OCI-LY7 (cell line): ENCODE data around the gene VIL1. TPM values are rescaled to one million over a fixed set of nuclear protein-coding genes. Genes with fewer than 3 reads are reported as not detected.

ENCODE experiments used
- BruUV-seq: library from RNA; stranded (reverse); fragments of 400-500 nt; replicated peaks from 2 replicates; lab custom pipeline; 2021; lab: Mats Ljungman, UMichigan
- CTCF ChIA-PET: fragments of 300-600 bp; sonication (Branson Sonifier 250); formaldehyde crosslinking; loops from one replicate; lab custom pipeline; 2022; ENCODE audit warnings: antibody characterized with exemption; ENCODE audit not compliant: unreplicated experiment; lab: Charles Lee
- POLR2A ChIA-PET: fragments of 300-600 bp; sonication (Branson Sonifier 250); formaldehyde crosslinking; loops from one replicate; lab custom pipeline; 2022; ENCODE audit warnings: antibody characterized with exemption; lab: Charles Lee
- DNase-seq: peaks from one replicate; pipeline ENCODE4 v3.0.0-alpha.2; 2015; ENCODE audit warnings: low spot score
- H2AFZ ChIP-seq: fragments of 200-600 bp; sonication (generic), shearing (Covaris generic); 2 replicates; pipeline ENCODE4 v1.6.1; 2014; ENCODE audit warnings: mild to moderate bottlenecking, antibody characterized with exemption, low read length, moderate library complexity
- H3K27ac ChIP-seq: fragments of 200-600 bp; sonication (generic); 2 replicates; pipeline ENCODE4 v1.5.1; 2014; ENCODE audit warnings: mixed run types, low read depth, mild to moderate bottlenecking, moderate library complexity, low read length, inconsistent platforms; ENCODE audit not compliant: poor library complexity, severe bottlenecking
- H3K36me3 ChIP-seq: fragments of 200-600 bp; sonication (generic); 2 replicates; pipeline ENCODE4 v1.6.1; 2014; ENCODE audit warnings: mild to moderate bottlenecking, antibody characterized with exemption, low read length, moderate library complexity, mixed read lengths; ENCODE audit not compliant: insufficient read depth
- H3K4me1 ChIP-seq: fragments of 200-600 bp; sonication (generic); 2 replicates; pipeline ENCODE4 v1.5.1; 2014; ENCODE audit warnings: mild to moderate bottlenecking, low read length; ENCODE audit not compliant: insufficient read depth, poor library complexity, severe bottlenecking
- H3K4me2 ChIP-seq: fragments of 200-600 bp; sonication (generic); 2 replicates; pipeline ENCODE4 v1.6.1; 2014; ENCODE audit warnings: mild to moderate bottlenecking, low read length
- H3K4me3 ChIP-seq: fragments of 200-600 bp; sonication (generic); 2 replicates; pipeline ENCODE4 v1.5.1; 2014; ENCODE audit warnings: mild to moderate bottlenecking, low read depth, low read length; ENCODE audit not compliant: poor library complexity, severe bottlenecking
- H3K79me2 ChIP-seq: fragments of 200-600 bp; sonication (generic); 2 replicates; pipeline ENCODE4 v1.6.1; 2016; ENCODE audit warnings: low read depth, mild to moderate bottlenecking, low read length, moderate library complexity, mixed read lengths; ENCODE audit not compliant: insufficient read depth
- H3K9me2 ChIP-seq: fragments of 200-600 bp; sonication (generic); 2 replicates; pipeline ENCODE4 v1.6.1; 2016; ENCODE audit warnings: mild to moderate bottlenecking, low read length, mixed read lengths; ENCODE audit not compliant: insufficient read depth
- H3K9me3 ChIP-seq: fragments of 200-600 bp; sonication (generic); 2 replicates; pipeline ENCODE4 v1.6.1; 2014; ENCODE audit warnings: mild to moderate bottlenecking, mixed run types, low read length, mixed read lengths
- H4K20me1 ChIP-seq: fragments of 200-600 bp; sonication (generic); 2 replicates; pipeline ENCODE4 v1.6.1; 2014; ENCODE audit warnings: mild to moderate bottlenecking, antibody characterized with exemption, low read length, moderate library complexity, mixed read lengths; ENCODE audit not compliant: insufficient read depth
- EZH2phosphoT487 ChIP-seq: fragments of 200-600 bp; sonication (generic); IDR thresholded peaks from 2 replicates; pipeline ENCODE4 v1.6.1; 2018; ENCODE audit warnings: low read depth, borderline replicate concordance, mild to moderate bottlenecking, mixed run types, antibody characterized with exemption, low read length, moderate library complexity, mixed read lengths
- intact Hi-C: fragments of 100-400 bp; cut with micrococcal nuclease; formaldehyde crosslinking; loops from one replicate; pipeline ENCODE4 v1.10.0; 2022; ENCODE audit not compliant: unreplicated experiment
- total RNA-seq, 2 experiments: library from RNA; depleted of rRNA in 1 of 2; stranded (reverse); fragments of >200 nt in 1 of 2; shearing (Covaris generic) in 1 of 2; gene quantifications; 2 replicates each; pipeline ENCODE4 v1.2.3, GENCODE V29; 2014 to 2022
- TF ChIP-seq, protein P1 (sequence below): fragments of 200-600 bp; sonication (generic); conservative IDR thresholded peaks from 2 replicates; pipeline ENCODE4 v1.5.1; 2014; ENCODE audit warnings: mild to moderate bottlenecking, antibody characterized with exemption, low read length, moderate library complexity, mixed read lengths

VIL1 gene
- total RNA-seq, 2 experiments from 2014 or later = 0.47 TPM; not detected in 1

DNA sequence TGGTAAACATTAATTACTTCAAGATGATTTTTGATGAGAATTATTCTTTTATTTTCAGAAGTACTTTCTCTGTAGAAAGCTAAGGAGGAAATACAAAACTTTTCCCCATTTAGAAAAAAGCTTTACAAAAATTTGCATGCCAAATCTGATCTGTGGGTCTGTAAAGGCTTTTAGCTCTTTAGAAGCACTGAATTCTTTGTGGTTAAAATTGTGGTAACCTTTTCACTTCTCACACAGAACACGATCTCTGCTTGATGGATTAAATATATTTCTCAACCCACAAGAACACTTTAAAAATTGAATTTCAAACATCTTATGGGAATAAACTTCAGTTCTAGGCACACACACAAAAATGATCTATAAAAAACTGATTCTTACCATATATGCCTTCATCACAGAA is 63.7 kb downstream of the VIL1 start:
- no peak overlapping the region for H3K4me3 ChIP-seq
- H3K9me2 ChIP-seq = no peaks in the 10 kb centered on the region
- peaks cover 12% of the 10 kb centered on the region for H3K4me1 ChIP-seq
- intact Hi-C loops = no loop called here
- no peaks in the 10 kb centered on the region for H3K79me2 ChIP-seq
- POLR2A ChIA-PET = interaction anchor here (0.7 kb wide), 1 partner anchor 134 kb away, joined by 4 read pairs; no protein-coding TSS in a partner anchor
- H2AFZ ChIP-seq = no peak overlapping the region
- H3K9me3 ChIP-seq = no peaks in the 10 kb centered on the region
- H3K36me3 ChIP-seq = peaks cover 91% of the 10 kb centered on the region
- H3K4me2 ChIP-seq = peak overlapping the region; percentile 20
- TF ChIP-seq, protein P1, sequence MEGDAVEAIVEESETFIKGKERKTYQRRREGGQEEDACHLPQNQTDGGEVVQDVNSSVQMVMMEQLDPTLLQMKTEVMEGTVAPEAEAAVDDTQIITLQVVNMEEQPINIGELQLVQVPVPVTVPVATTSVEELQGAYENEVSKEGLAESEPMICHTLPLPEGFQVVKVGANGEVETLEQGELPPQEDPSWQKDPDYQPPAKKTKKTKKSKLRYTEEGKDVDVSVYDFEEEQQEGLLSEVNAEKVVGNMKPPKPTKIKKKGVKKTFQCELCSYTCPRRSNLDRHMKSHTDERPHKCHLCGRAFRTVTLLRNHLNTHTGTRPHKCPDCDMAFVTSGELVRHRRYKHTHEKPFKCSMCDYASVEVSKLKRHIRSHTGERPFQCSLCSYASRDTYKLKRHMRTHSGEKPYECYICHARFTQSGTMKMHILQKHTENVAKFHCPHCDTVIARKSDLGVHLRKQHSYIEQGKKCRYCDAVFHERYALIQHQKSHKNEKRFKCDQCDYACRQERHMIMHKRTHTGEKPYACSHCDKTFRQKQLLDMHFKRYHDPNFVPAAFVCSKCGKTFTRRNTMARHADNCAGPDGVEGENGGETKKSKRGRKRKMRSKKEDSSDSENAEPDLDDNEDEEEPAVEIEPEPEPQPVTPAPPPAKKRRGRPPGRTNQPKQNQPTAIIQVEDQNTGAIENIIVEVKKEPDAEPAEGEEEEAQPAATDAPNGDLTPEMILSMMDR = no peak
- no peak for TF ChIP-seq EZH2phosphoT487
- BruUV-seq = TSS peak; percentile 16
- CTCF ChIA-PET = interaction anchor here (0.5 kb wide), 1 partner anchor 374 kb away, joined by 6 read pairs; no protein-coding TSS in a partner anchor
- no peak for DNase-seq
- H3K27ac ChIP-seq = no peak overlapping the region
- H4K20me1 ChIP-seq = no peaks in the 10 kb centered on the region

DNA sequence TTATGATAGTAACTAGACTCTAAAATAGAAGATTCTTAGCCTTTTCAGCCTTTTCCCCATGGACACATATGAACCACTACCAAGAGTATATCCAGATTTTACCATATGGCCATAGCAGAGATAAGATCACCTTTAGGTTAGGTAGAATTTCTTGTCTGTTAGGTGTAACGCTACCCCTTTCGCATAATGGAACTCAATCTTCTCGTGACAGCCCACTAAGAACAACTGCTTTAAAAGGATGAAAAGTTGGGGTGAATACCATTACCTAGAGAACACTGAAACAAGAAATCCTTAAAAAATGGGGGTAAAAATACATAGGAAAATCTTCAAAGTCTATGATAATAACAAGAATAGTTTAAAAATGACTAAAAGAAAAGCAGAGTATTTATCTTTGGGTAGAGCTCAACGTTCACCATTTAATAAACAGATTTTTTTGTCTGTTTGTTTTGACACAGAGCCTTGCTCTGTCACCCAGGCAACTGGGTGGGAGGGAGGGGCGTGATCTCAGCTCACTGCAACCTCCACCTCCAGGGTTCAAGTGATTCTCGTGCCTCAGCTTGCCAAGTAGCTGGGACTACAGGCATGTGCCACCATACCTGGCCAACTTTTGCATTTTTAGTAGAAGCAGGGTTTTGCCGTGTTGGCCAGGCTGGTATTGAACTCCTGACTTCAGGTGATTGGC is 67.2 kb downstream of the VIL1 start:
- no peak overlapping the region for H3K27ac ChIP-seq
- H2AFZ ChIP-seq = no peak overlapping the region
- TF ChIP-seq, protein P1 = no peak
- no peak for TF ChIP-seq EZH2phosphoT487
- H3K9me3 ChIP-seq = no peaks in the 10 kb centered on the region
- H3K79me2 ChIP-seq = no peaks in the 10 kb centered on the region
- peaks cover 12% of the 10 kb centered on the region for H3K4me1 ChIP-seq
- POLR2A ChIA-PET = interaction anchor here (0.6 kb wide), 1 partner anchor 44 kb away, joined by 3 read pairs; no protein-coding TSS in a partner anchor
- peaks cover 96% of the 10 kb centered on the region for H3K36me3 ChIP-seq
- no peaks in the 10 kb centered on the region for H4K20me1 ChIP-seq
- no peak overlapping the region for H3K4me3 ChIP-seq
- BruUV-seq = no TSS peak
- DNase-seq = no peak
- no peak overlapping the region for H3K4me2 ChIP-seq
- CTCF ChIA-PET = no interaction called here
- intact Hi-C loops = no loop called here
- no peaks in the 10 kb centered on the region for H3K9me2 ChIP-seq

DNA sequence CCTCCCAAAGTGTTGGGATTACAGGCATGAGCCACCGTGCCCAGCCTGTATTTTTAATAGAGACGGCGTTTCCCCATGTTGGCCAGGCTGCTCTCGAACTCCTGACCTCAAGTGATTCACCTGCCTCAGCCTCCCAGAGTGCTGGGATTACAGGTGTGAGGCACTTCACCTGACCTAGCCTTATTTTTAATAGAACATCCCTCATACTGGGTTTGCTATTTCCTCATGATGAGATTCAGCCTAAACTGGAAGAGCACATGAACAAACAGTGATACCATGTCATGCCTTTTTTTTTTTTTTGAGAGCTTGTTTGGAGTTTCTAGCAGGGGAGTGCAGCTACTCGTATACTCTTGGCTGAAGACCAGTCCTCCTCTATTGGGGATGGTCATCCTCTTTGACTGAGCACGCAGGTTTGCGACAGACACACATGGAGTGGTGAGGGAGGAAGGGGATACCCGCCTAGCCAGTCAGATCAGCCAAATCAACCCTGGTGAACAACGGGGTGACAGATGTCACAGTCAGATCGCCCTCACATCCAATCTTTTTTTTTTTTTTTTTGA is 81.7 kb downstream of the VIL1 start:
- peaks cover 70% of the 10 kb centered on the region for H3K36me3 ChIP-seq
- no peak for DNase-seq
- no peak overlapping the region for H3K4me2 ChIP-seq
- no peak overlapping the region for H3K27ac ChIP-seq
- H3K9me3 ChIP-seq = no peaks in the 10 kb centered on the region
- no peaks in the 10 kb centered on the region for H3K9me2 ChIP-seq
- intact Hi-C loops = no loop called here
- H4K20me1 ChIP-seq = no peaks in the 10 kb centered on the region
- H3K4me1 ChIP-seq = no peaks in the 10 kb centered on the region
- POLR2A ChIA-PET = interaction anchor here (1.2 kb wide), 1 partner anchor 10 kb away, joined by 3 read pairs; no protein-coding TSS in a partner anchor
- CTCF ChIA-PET = no interaction called here
- H2AFZ ChIP-seq = no peak overlapping the region
- no peak for TF ChIP-seq EZH2phosphoT487
- TF ChIP-seq, protein P1 = no peak
- BruUV-seq = no TSS peak
- H3K79me2 ChIP-seq = no peaks in the 10 kb centered on the region
- no peak overlapping the region for H3K4me3 ChIP-seq
